DMS153 treated with DMSO at 0.1 percent for 48 hours (cell line): Measurements from ENCODE around the gene ATXN7L2.
A peak's percentile ranks its signal among the peaks of the same experiment; 100 is the strongest.

Source experiments
- DNase-seq: peaks from one replicate; lab custom pipeline; 2025; ENCODE audit not compliant: unreplicated experiment; lab: John Stamatoyannopoulos, UW

ATXN7L2 gene

DNA sequence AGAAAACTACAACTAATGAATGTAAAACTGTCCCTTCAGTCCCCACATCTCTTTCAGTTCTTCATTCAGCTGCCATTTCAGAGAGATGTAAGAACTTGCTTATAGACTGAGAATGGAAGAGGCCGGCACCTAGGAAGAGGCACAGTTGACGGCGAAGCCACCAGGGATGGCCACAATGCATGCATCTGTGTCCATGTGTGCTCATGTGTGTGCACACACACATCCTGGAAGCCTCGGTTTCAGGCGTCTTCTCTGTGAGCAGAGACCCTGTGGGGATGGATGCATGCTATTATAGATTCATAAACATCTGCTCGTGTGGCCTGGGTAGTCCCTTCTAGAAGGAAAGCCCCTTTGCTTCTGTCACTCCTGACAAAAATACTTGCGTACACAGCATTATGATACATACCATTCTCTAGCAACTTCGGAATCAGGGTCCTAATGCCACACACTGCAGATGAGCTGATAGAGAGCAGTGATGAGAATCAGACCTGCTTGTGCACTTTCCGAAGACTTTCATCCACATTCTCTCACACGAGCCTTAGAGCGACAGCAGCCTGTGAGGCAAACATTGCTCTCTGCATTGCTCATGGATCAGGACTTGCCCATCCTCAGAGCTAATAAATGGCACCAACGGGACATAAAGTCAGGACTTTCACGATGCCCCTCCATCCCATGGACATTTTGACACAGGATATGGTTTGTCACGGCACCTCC, 43.5 kb downstream of the ATXN7L2 start:
- no peak for DNase-seq

DNA sequence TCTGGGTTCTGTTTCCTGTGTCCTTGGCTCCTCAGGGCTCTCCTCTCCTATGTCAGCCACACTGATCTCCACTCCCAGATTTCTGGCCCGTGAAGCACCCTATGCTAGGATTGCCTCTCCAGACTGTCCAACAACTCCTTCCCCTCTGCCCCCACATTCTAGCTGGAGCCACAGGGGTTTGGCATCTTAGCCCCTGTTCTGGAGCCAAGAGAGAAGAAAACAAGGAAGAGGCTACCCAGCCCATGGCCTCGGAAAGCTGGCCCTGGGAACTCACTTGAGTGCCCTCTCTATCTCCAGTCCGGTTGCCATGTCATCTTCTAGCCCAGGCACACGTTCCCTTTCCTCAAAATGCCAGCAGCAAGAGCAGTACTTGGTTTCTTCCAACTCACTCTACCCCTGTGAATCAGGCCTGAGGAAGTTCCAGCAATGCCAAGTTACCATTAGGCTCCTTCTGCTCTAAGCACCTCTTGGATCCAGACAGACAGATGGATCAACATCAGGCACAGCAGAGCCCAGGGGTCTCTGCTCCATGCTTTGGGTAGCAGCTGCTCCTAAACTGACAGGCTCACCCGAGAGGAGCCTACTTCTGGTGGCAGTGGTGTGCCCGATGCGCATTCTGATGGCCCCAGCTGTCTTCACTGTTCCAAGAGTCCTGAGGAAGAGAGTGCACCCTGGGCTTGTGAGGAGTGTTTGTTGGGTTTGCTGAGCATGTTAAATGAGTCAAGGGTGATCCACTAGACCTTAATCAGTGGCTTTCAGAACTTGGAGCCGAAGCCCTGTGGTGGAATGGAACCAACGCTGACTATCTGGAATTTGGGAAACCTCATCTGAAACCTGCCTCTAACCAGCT, 44.4 kb downstream of the ATXN7L2 start:
- DNase-seq = no peak

DNA sequence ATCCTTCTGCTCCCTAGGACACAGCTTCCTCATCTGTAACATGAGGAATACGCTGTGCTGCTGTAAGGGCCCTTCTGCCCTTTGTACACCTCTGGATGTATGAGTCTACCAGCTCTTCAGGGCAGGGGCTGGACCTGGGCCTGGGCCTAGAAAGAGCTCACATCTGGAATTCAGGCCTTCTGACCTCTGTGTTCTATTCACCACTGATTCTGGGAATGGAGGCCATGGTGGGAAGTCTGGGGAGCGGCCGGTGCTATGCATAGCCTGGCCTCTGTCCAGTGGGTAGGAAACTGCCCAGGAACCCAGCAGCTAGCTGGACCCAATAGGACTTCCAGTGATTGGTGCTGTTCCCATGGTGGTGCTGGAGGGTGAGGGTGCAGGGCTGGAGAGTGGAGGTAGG, 45.0 kb downstream of the ATXN7L2 start:
- no peak for DNase-seq

DNA sequence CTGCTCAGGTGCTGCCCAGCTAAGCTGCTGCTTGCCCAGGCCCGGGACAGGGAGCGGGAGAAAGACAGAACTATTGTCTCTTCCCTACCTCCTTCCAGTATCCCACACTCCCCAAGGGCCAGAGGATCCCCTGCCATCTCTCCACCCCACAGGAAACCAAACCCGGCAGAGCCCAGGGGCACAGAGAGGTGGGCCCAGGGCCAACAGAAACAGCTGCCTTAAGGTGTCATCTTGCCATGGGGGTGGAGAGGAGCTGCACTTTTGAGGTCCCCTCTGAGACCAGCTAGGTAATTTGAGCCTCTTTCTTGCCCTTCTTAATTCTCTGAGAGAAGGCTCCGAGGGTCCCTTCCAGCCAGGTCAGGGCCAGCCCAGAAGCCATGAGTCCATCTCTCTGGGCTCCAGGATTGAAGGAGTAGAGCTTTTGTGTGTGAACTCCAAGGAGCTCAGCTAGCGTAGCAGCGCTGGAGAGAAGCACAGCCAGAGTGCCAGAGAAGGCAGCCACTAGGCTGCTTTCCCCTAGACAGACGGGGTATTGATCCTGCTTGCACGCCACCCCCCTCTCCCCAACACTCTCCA, 46.3 kb downstream of the ATXN7L2 start:
- DNase-seq = no peak

GRCh38 chr1:109530457-109531087, 46.9 kb downstream of the ATXN7L2 start:
- no peak for DNase-seq

DNA sequence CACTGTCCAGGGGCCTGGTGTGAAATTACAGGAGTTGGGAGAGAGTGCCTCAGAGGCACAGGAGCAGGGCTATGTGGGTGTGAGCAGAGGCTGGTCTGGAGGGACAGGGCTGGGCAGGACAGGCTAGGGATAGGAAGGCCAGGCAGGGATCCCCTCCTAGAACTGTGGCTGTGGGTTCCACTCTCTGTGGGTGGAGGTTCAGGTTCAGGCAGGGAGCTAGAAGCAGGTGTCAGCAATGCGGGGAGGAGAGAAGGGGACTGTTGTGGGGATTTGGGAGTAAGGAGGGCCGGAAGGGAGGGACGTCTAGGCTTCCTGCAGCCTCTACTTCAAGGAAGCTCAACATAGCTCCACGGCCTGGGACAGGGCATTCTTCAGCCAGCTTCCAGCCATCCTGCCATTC, 47.7 kb downstream of the ATXN7L2 start:
- no peak for DNase-seq

- DNase-seq = no peak
Measured at GRCh38 chr1:109531826-109532364, 48.2 kb downstream of the ATXN7L2 start.

- DNase-seq = peak; percentile 65
Measured at GRCh38 chr1:109532365-109533136, 48.8 kb downstream of the ATXN7L2 start.

DNA sequence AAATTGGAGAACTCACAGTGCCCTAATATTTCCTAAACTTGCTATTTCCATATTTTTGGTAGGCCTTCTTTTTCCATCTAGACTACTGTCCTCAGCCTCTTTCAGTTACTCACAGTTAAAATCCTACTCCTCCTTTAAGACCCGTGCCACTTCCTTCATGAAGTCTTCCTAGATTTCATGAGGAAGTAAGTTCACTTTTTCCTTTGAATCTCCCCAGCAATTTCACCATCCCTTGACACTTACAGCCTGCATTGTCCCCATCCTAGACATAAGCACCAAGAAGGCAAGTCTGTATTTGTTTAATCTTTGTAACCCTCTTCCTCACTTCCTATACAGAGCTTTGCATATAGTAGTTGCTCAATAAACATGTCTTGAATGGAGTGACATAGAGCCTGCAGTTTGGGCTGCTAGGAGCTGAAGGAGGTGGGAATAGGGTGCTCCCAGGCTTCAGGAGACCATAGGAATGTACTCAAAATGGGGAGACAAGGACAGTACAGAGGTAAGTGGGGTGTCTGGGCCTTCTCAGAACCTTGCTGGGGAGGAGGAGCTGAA, 50.7 kb downstream of the ATXN7L2 start:
- DNase-seq = no peak

- DNase-seq = no peak
Measured at GRCh38 chr1:109535481-109535880, 51.8 kb downstream of the ATXN7L2 start.

- no peak for DNase-seq
Measured at GRCh38 chr1:109535971-109536491, 52.3 kb downstream of the ATXN7L2 start.

- DNase-seq = no peak
Measured at GRCh38 chr1:109537450-109538178, 53.9 kb downstream of the ATXN7L2 start.

- no peak for DNase-seq
Measured at GRCh38 chr1:109538827-109539555, 55.3 kb downstream of the ATXN7L2 start.

- DNase-seq = no peak
Measured at GRCh38 chr1:109539676-109540075, 56.0 kb downstream of the ATXN7L2 start, which contains the start of gene GPR61. TSS of gene GPR61 (plus strand) at chr1:109539872. CDS start at chr1:109543023, 3,151 bp downstream.

DNA sequence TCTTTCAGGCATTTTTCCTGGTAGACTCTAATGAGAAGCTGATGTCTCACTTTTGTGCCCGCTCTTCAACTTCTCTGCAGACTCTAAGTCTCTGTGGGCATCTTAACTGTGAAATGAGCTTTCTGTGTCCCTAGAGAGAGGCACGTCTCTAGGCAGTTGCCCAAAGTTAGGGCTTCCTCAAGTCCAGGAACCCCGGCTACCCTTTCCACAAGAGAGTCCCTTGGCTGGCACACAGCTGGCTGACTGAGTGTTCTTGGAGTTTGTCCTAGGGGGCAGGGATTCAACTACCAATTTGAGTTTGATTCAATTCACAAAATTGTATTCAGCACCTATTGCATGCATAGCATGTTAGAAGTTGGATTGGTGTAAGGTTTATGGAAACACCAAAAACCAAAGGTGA, 57.4 kb downstream of the ATXN7L2 start:
- DNase-seq = no peak
